Adrenal gland (tissue), 12 donors: Measurements from ENCODE around the gene CYS1. TPM values are rescaled to one million over a fixed set of nuclear protein-coding genes. Genes with fewer than 3 reads are reported as not detected.
A peak's percentile ranks its signal among the peaks of the same experiment; 100 is the strongest.
"Not testable (repeated sequence)": the region's sequence is repeated elsewhere in the genome, so short reads cannot be mapped to it uniquely, and the experiment has no call there.

Experiments
- DNase-seq, 7 donors: peaks; one replicate each; pipeline ENCODE4 v3.0.0-alpha.2; 2019 to 2020
- H3K27ac ChIP-seq, 5 donors: fragments of 200-600 bp; sonication (generic) in 4 of 5; 1 replicate in 3 of 5; 2 replicates in 2 of 5; pipeline versions ENCODE4 v1.5.1 to v1.8.0; 2016 to 2020; ENCODE audit warnings: mild to moderate bottlenecking in 1 of 5
- H3K27me3 ChIP-seq: fragments of 200-600 bp; 2 replicates; pipeline ENCODE4 v1.8.0; 2021
- H3K36me3 ChIP-seq, 2 donors: fragments of 200-600 bp; replicated peaks in 1 of 2; 1 replicate in 1 of 2; 2 replicates in 1 of 2; pipeline versions ENCODE4 v1.5.1 to v1.8.0; 2018 to 2022
- H3K4me1 ChIP-seq, 2 donors: fragments of 200-600 bp; replicated peaks in 1 of 2; 1 replicate in 1 of 2; 2 replicates in 1 of 2; pipeline versions ENCODE4 v1.5.1 to v1.8.0; 2018 to 2021
- H3K4me3 ChIP-seq, 4 donors: fragments of 200-600 bp; sonication (generic) in 3 of 4; one replicate each; pipeline ENCODE4 v1.5.1; 2016 to 2018
- H3K9me3 ChIP-seq, 3 donors: fragments of 200-600 bp; sonication (generic) in 1 of 3; replicated peaks in 1 of 3; 1 replicate in 2 of 3; 2 replicates in 1 of 3; pipeline versions ENCODE4 v1.5.1 to v1.8.0; 2016 to 2021
- POLR2A ChIP-seq, 2 donors: fragments of 450-650 bp; IDR thresholded peaks; one replicate each; pipeline ENCODE4 v1.6.1; 2017; ENCODE audit warnings: antibody characterized with exemption in 2 of 2, mild to moderate bottlenecking in 2 of 2, moderate library complexity in 1 of 2
- WGBS, 4 donors: extraction: QIAGEN DNeasy Blood & Tissue Kit in 2 of 4; methylation state at CpG; one replicate each; pipeline versions ENCODE4 v1.1.5 to v1.1.7; 2013 to 2017; 5-methylcytosine and 5-hydroxymethylcytosine counted together
- intact Hi-C, 2 donors: fragments of 100-400 bp; cut with DNase I; formaldehyde crosslinking; loops; one replicate each; pipeline versions ENCODE4 v1.14.1 to v1.15.0; 2022 to 2023
- polyA plus RNA-seq, 3 donors: library from polyadenylated mRNA; stranded (reverse); fragments of 200-250 nt in 2 of 3; fragments of 350-450 nt in 1 of 3; fragmentation: Illumina TruSeq in 1 of 3; extraction: RNeasy Lipid Tissue Mini Kit (QIAGEN cat#74804) in 1 of 3; gene quantifications; one replicate each; pipeline ENCODE4 v1.2.3, GENCODE V29; 2013 to 2014
- total RNA-seq, 9 donors: library from RNA; depleted of rRNA in 4 of 9; stranded (reverse); fragments of >200 nt in 4 of 9; fragments of 120-200 nt in 1 of 9; fragmentation: NEBNext Ultra II Directional in 1 of 9; extraction: Animal tissue kit (Norgen Biotek cat#: 25700) in 1 of 9; gene quantifications; one replicate each; pipeline versions ENCODE4 v1.1.0 to v1.2.4, GENCODE V29; 2013 to 2023
- TF ChIP-seq, protein P1 (sequence below), 6 experiments: fragments of 450-650 bp in 4 of 6; fragments of 200-600 bp in 2 of 6; sonication (generic) in 1 of 6; IDR thresholded peaks; 1 replicate in 5 of 6; 2 replicates in 1 of 6; pipeline versions ENCODE4 v1.5.1 to v1.8.0; 2016 to 2021; ENCODE audit warnings: antibody characterized with exemption in 6 of 6, mild to moderate bottlenecking in 2 of 6, moderate library complexity in 1 of 6
- donor health status: healthy with polysubstance abuse.
- donor health status: Bipolar disorder and iron deficiency.
- donor health status: DM: yes; HTN: yes; CAD: no.
- donor health status: DM: no; HTN: no; CAD: no.
- donor health status: DM: no; HTN: no; CAD: no.
- donor health status: DM: yes; HTN: yes; CAD: no.

CYS1 gene
- total and polyA plus RNA-seq, 12 donors, result 0.05 to 3.6 (median 1.1) TPM

DNA sequence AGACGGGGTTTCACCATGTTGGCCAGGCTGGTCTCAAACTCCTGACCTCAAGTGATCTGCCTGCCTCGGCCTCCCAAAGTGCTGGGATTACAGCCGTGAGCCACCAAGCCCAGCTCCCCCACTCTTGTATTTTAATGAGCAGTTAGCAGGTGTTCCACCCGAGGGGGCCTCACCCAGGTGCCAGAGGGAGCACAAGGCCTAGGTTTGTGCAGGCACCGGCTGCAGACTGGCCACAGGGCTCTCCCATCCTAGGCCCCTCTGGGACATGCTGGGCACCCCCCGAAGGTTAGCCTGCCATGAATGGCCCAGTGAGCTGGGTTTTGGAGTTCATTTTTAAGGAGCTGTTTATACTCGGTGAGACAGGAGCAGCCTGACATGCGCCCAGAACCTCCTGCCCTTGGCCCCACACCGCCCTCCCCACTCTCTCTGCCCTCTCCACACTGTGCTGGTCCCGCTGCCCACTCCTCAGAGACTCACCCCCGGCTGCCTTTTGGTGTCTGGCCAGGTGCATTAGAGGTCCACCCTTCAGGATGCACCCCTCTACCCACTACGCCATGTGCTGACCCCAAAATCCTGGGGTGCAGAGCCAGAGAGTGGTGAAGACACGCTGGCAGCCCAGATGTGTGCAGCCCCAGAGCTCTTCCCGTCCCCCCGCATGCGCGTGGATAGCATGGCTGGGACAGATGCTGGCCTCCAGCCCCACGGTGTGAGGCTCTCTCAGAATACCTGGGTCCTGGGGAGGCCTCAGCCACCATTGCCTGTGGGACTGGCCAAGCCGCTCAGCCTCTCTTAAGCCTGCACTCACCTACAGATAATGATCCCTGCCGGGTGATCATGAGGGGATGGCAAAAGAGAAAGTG, 48.1 kb downstream of the CYS1 start:
- WGBS, 4 donors, result 91 to 92% (median 91%) methylated on average over 13 to 20 of the region's 20 CpGs
- intact Hi-C loops, result loop anchor here in 1 of 2 donors (5.0 kb wide), 1 partner anchor 45 kb away; no protein-coding TSS in a partner anchor
- H3K27me3 ChIP-seq, result no peaks in the 10 kb centered on the region
- H3K36me3 ChIP-seq, result no peaks in the 10 kb centered on the region
- TF ChIP-seq, protein P1, sequence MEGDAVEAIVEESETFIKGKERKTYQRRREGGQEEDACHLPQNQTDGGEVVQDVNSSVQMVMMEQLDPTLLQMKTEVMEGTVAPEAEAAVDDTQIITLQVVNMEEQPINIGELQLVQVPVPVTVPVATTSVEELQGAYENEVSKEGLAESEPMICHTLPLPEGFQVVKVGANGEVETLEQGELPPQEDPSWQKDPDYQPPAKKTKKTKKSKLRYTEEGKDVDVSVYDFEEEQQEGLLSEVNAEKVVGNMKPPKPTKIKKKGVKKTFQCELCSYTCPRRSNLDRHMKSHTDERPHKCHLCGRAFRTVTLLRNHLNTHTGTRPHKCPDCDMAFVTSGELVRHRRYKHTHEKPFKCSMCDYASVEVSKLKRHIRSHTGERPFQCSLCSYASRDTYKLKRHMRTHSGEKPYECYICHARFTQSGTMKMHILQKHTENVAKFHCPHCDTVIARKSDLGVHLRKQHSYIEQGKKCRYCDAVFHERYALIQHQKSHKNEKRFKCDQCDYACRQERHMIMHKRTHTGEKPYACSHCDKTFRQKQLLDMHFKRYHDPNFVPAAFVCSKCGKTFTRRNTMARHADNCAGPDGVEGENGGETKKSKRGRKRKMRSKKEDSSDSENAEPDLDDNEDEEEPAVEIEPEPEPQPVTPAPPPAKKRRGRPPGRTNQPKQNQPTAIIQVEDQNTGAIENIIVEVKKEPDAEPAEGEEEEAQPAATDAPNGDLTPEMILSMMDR (IDR thresholded peaks at IDR 0.05), result no peak
- TF ChIP-seq POLR2A (IDR thresholded peaks at IDR 0.05), result no peak
- no peak overlapping the region for H3K27ac ChIP-seq
- H3K9me3 ChIP-seq, result no peaks in the 10 kb centered on the region
- no peak for DNase-seq
- H3K4me3 ChIP-seq, result no peak overlapping the region
- H3K4me1 ChIP-seq, result peaks cover 30 to 31% of the 10 kb centered on the region in 2 donors

DNA sequence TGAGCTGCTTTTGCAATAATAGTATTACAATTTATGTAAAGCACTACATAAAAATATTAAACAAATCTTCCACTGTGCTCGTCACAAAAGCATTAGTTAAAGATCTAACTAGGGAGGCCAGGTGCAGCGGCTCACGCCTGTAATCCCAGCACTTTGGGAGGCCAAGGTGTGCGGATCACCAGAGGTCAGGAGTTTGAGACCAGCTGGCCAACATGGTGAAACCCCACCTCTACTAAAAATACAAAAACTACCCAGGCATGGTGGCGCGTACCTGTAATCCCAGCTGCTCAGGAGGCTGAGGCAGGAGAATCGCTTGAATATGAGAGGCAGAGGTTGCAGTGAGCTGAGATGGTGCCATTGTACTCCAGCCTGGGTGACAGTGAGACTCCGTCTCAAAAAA, 49.4 kb downstream of the CYS1 start:
- not testable (repeated sequence) for DNase-seq, H3K4me3 ChIP-seq, H3K9me3 ChIP-seq, H3K36me3 ChIP-seq, H3K27ac ChIP-seq, H3K27me3 ChIP-seq
- intact Hi-C loops, result loop anchor here in 1 of 2 donors (5.0 kb wide), 1 partner anchor 43 kb away; no protein-coding TSS in a partner anchor
- WGBS, 4 donors, result 90 to 97% (median 95%) methylated on average over 8 of the region's 8 CpGs
- H3K4me1 ChIP-seq, result peaks cover 17 to 18% of the 10 kb centered on the region in 2 donors

DNA sequence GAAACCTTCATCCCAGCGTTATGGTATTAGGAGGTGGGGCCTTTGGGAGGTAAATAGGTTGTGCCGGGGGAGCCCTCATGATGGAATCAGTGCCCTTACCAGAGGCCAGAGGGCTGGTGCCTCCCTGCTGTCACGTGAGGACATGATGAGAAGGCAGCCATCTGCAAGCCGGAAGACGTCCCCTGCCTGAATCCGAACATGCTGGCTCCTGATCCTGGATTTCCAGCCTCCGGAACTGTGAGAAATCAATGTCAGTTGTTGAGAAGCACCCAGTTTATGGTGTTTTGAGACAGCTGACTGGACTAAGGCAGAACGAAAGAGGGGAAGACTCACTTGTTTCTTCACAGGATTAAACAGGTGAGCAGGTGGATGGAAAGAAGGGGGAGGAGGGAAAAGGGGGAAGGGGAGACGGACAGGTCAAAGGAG, 49.9 kb downstream of the CYS1 start:
- H3K27me3 ChIP-seq, result no peaks in the 10 kb centered on the region
- intact Hi-C loops, result loop anchor here in 1 of 2 donors (5.0 kb wide), 1 partner anchor 43 kb away; no protein-coding TSS in a partner anchor
- peaks cover 12 to 13% of the 10 kb centered on the region in 2 donors for H3K4me1 ChIP-seq
- 66 to 75% (median 70%) methylated on average over 9 of the region's 9 CpGs for WGBS, 4 donors
- H3K36me3 ChIP-seq, result no peaks in the 10 kb centered on the region
- no peak overlapping the region for H3K4me3 ChIP-seq
- no peak overlapping the region for H3K27ac ChIP-seq
- DNase-seq, result no peak
- H3K9me3 ChIP-seq, result no peaks in the 10 kb centered on the region
- TF ChIP-seq, protein P1 (IDR thresholded peaks at IDR 0.05), result no peak
- no peak for TF ChIP-seq POLR2A (IDR thresholded peaks at IDR 0.05)

DNA sequence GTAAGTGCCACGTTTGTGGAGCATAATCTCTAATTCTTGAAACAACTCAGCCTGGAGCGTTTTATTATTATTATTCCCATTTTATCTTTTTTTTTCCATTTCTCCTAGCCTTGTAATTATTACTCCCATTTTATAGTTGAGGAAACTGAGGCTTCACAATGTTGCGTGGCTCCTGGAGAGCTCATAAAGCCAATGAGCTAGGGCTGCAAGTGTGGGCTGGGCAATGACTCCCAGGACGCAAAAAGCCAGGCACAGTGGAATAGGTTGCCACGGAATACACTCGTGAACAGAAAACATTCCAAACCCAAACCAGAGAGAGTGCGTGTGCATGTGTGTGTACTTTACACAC, 50.4 kb downstream of the CYS1 start:
- Histone ChIP-seq H3K27me3 (no peaks in the 10 kb centered on the region), H3K9me3 (no peaks in the 10 kb centered on the region), H3K27ac (peak overlapping the region in 2 of 5 donors; percentile 32 to 65), H3K4me1 (peaks cover 7 to 9% of the 10 kb centered on the region in 2 donors), H3K4me3 (no peak overlapping the region), H3K36me3 (no peaks in the 10 kb centered on the region)
- WGBS, 4 donors, result 75 to 84% (median 78%) methylated on average over 7 of the region's 7 CpGs
- no peak for DNase-seq
- intact Hi-C loops, result loop anchor here in 1 of 2 donors (5.0 kb wide), 1 partner anchor 43 kb away; no protein-coding TSS in a partner anchor
- no peak for TF ChIP-seq POLR2A (IDR thresholded peaks at IDR 0.05)
- TF ChIP-seq, protein P1 (IDR thresholded peaks at IDR 0.05), result no peak
